ENCODE results near the gene PRR23E.

- no peak for TF ChIP-seq POLR2AphosphoS5 (IDR thresholded peaks at IDR 0.05)
- TF ChIP-seq, protein P1, sequence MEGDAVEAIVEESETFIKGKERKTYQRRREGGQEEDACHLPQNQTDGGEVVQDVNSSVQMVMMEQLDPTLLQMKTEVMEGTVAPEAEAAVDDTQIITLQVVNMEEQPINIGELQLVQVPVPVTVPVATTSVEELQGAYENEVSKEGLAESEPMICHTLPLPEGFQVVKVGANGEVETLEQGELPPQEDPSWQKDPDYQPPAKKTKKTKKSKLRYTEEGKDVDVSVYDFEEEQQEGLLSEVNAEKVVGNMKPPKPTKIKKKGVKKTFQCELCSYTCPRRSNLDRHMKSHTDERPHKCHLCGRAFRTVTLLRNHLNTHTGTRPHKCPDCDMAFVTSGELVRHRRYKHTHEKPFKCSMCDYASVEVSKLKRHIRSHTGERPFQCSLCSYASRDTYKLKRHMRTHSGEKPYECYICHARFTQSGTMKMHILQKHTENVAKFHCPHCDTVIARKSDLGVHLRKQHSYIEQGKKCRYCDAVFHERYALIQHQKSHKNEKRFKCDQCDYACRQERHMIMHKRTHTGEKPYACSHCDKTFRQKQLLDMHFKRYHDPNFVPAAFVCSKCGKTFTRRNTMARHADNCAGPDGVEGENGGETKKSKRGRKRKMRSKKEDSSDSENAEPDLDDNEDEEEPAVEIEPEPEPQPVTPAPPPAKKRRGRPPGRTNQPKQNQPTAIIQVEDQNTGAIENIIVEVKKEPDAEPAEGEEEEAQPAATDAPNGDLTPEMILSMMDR (IDR thresholded peaks at IDR 0.05) = no peak
- TF ChIP-seq POLR2A (IDR thresholded peaks at IDR 0.05) = no peak
Measured at GRCh38 chr3:127196002-127196401, 3.1 kb downstream of the PRR23E start.
